Measurements from ENCODE around the gene HAGHL. TPM values are rescaled to one million over a fixed set of nuclear protein-coding genes. Genes with fewer than 3 reads are reported as not detected.

The HAGHL gene
- total RNA-seq, 2 donors from 2014 or later, result 9.8 to 12.5 TPM

Other genes starting within 250 kb of the HAGHL start
- gene CAPN15, start 199.4 kb upstream of the HAGHL start, total RNA-seq, result 10 to 100 TPM; 63.9 to 71.0 TPM
- gene PRR35, start 166.7 kb upstream of the HAGHL start, total RNA-seq, result not detected
- gene NHLRC4, start 160.1 kb upstream of the HAGHL start, total RNA-seq, result 1 to 10 TPM in 1 of 2 donors, under 1 TPM in 1; 0.86 to 1.4 TPM
- 10 to 100 TPM; 25.6 to 32.4 TPM for gene PIGQ, start 157.1 kb upstream of the HAGHL start, total RNA-seq
- gene RAB40C, start 137.0 kb upstream of the HAGHL start, total RNA-seq, result 10 to 100 TPM; 10.6 to 11.6 TPM
- gene WFIKKN1, start 96.1 kb upstream of the HAGHL start, total RNA-seq, result under 1 TPM; 0.10 to 0.18 TPM
- 10 to 100 TPM; 39.2 to 40.4 TPM for gene METTL26, start 90.8 kb upstream of the HAGHL start, total RNA-seq
- gene MCRIP2, start 85.3 kb upstream of the HAGHL start, total RNA-seq, result 10 to 100 TPM; 15.7 to 17.1 TPM
- 10 to 100 TPM; 11.1 to 15.3 TPM for gene WDR90, start 77.7 kb upstream of the HAGHL start, total RNA-seq
- 100 to 1,000 TPM; 190 to 203 TPM for gene RHOT2, start 59.0 kb upstream of the HAGHL start, total RNA-seq
- gene RHBDL1, start 51.4 kb upstream of the HAGHL start, total RNA-seq, result 1 to 10 TPM; 5.7 to 5.9 TPM
- gene STUB1, start 46.7 kb upstream of the HAGHL start, total RNA-seq, result 10 to 100 TPM; 65.5 to 67.4 TPM
- gene JMJD8, start 42.8 kb upstream of the HAGHL start, total RNA-seq, result 10 to 100 TPM; 28.0 to 36.1 TPM
- 10 to 100 TPM in 1 of 2 donors, 1 to 10 TPM in 1; 9.0 to 11.7 TPM for gene WDR24, start 36.7 kb upstream of the HAGHL start, total RNA-seq
- 10 to 100 TPM; 29.0 to 35.3 TPM for gene FBXL16, start 21.3 kb upstream of the HAGHL start, total RNA-seq
- gene METRN, start 12.0 kb upstream of the HAGHL start, total RNA-seq, result 1 to 10 TPM; 3.8 to 4.3 TPM
- gene ANTKMT, start 6.0 kb upstream of the HAGHL start, total RNA-seq, result 10 to 100 TPM; 10.3 to 11.8 TPM
- 1 to 10 TPM; 3.4 to 3.7 TPM for gene CCDC78, start 663 bp upstream of the HAGHL start, total RNA-seq
- 10 to 100 TPM; 33.7 to 33.8 TPM for gene CIAO3, start 13.9 kb downstream of the HAGHL start, total RNA-seq
- gene MSLN, start 33.6 kb downstream of the HAGHL start, total RNA-seq, result not detected
- gene RPUSD1, start 61.3 kb downstream of the HAGHL start, total RNA-seq, result 10 to 100 TPM; 14.9 to 17.1 TPM
- gene CHTF18, start 61.5 kb downstream of the HAGHL start, total RNA-seq, result 10 to 100 TPM; 21.1 to 22.4 TPM
- not detected for gene GNG13, start 73.6 kb downstream of the HAGHL start, total RNA-seq
- gene LMF1, start 243.9 kb downstream of the HAGHL start, total RNA-seq, result 10 to 100 TPM; 44.4 to 45.6 TPM

All from T-helper 17 cell (primary cell).